GM23248 (cell line): ENCODE data around the gene PDE3B. TPM values are rescaled to one million over a fixed set of nuclear protein-coding genes. Genes with fewer than 3 reads are reported as not detected.
"Not testable (repeated sequence)": the region's sequence is repeated elsewhere in the genome, so short reads cannot be mapped to it uniquely, and the experiment has no call there.

Source experiments
- DNase-seq: peaks from one replicate; pipeline ENCODE4 v3.0.0-alpha.2; 2015
- H2AFZ ChIP-seq: fragments of 200-600 bp; sonication (generic); 2 replicates; pipeline ENCODE4 v1.6.1; 2016; ENCODE audit warnings: antibody characterized with exemption
- H3F3A ChIP-seq: fragments of 200-600 bp; sonication (generic); 2 replicates; pipeline ENCODE4 v1.6.1; 2016; ENCODE audit warnings: mild to moderate bottlenecking, antibody characterized with exemption, mixed run types; ENCODE audit not compliant: insufficient read depth
- H3K27ac ChIP-seq: fragments of 200-600 bp; sonication (generic); 2 replicates; pipeline ENCODE4 v1.5.1; 2016; ENCODE audit warnings: mild to moderate bottlenecking
- H3K27me3 ChIP-seq: fragments of 200-600 bp; sonication (generic); replicated peaks from 2 replicates; pipeline ENCODE4 v1.6.1; 2016; ENCODE audit warnings: mild to moderate bottlenecking; ENCODE audit not compliant: insufficient read depth
- H3K36me3 ChIP-seq: fragments of 200-600 bp; sonication (generic); 2 replicates; pipeline ENCODE4 v1.6.1; 2016; ENCODE audit warnings: low read depth, mild to moderate bottlenecking
- H3K4me1 ChIP-seq: fragments of 200-600 bp; sonication (generic); 2 replicates; pipeline ENCODE4 v1.6.1; 2016; ENCODE audit warnings: mild to moderate bottlenecking; ENCODE audit not compliant: insufficient read depth
- H3K4me2 ChIP-seq: fragments of 200-600 bp; sonication (generic); one replicate; pipeline ENCODE4 v1.6.1; 2016; ENCODE audit warnings: mild to moderate bottlenecking; ENCODE audit not compliant: unreplicated experiment
- H3K4me3 ChIP-seq: fragments of 200-600 bp; sonication (generic); 2 replicates; pipeline ENCODE4 v1.5.1; 2016; ENCODE audit warnings: mild to moderate bottlenecking
- H3K79me2 ChIP-seq: fragments of 200-600 bp; sonication (generic); 2 replicates; pipeline ENCODE4 v1.6.1; 2016; ENCODE audit warnings: mild to moderate bottlenecking; ENCODE audit not compliant: insufficient read depth
- H3K9ac ChIP-seq: fragments of 200-600 bp; sonication (generic); 2 replicates; pipeline ENCODE4 v1.6.1; 2016; ENCODE audit warnings: mild to moderate bottlenecking
- H3K9me2 ChIP-seq: fragments of 200-600 bp; sonication (generic); 2 replicates; pipeline ENCODE4 v1.6.1; 2016; ENCODE audit warnings: mixed run types, mild to moderate bottlenecking, moderate library complexity; ENCODE audit not compliant: insufficient read depth
- H3K9me3 ChIP-seq: fragments of 200-600 bp; sonication (generic); one replicate; pipeline ENCODE4 v1.6.1; 2017; ENCODE audit warnings: low read depth
- H4K20me1 ChIP-seq: fragments of 200-600 bp; sonication (generic); 2 replicates; pipeline ENCODE4 v1.6.0; 2016; ENCODE audit not compliant: insufficient read depth
- EZH2 ChIP-seq: fragments of 200-600 bp; sonication (generic); IDR thresholded peaks from 2 replicates; pipeline ENCODE4 v1.6.1; 2018; ENCODE audit warnings: antibody characterized with exemption, mild to moderate bottlenecking; ENCODE audit not compliant: insufficient read depth, poor library complexity, severe bottlenecking
- EZH2phosphoT487 ChIP-seq: fragments of 200-600 bp; sonication (generic); IDR thresholded peaks from 2 replicates; pipeline ENCODE4 v1.6.1; 2018; ENCODE audit warnings: antibody characterized with exemption, moderate library complexity, mild to moderate bottlenecking, low read depth; ENCODE audit not compliant: insufficient read depth
- WGBS, 2 experiments: methylation state at CpG; one replicate each; pipeline ENCODE4 v1.1.6; 2015 to 2017; ENCODE audit warnings: low lambda C conversion rate in 2 of 2, low coverage in 1 of 2; ENCODE audit errors: missing lambda C conversion rate in 2 of 2; 5-methylcytosine and 5-hydroxymethylcytosine counted together
- in situ Hi-C: fragments of 300-500 bp; cut with MboI; formaldehyde crosslinking; loops from 2 replicates; pipeline ENCODE4 v1.15.0; 2020
- polyA plus RNA-seq: library from polyadenylated mRNA; unstranded; fragments of >200 nt; fragmentation: Nextera tagmentation; extraction: Ambion mirVana; gene quantifications from 2 replicates; pipeline ENCODE4 v1.2.1, GENCODE V29; 2016
- total RNA-seq: library from RNA; depleted of rRNA; stranded (reverse); fragments of >200 nt; shearing (Covaris generic); gene quantifications from 2 replicates; pipeline ENCODE4 v1.2.3, GENCODE V29; 2014

The PDE3B gene
- total and polyA plus RNA-seq, 2 experiments from 2014 or later: not detected

DNA sequence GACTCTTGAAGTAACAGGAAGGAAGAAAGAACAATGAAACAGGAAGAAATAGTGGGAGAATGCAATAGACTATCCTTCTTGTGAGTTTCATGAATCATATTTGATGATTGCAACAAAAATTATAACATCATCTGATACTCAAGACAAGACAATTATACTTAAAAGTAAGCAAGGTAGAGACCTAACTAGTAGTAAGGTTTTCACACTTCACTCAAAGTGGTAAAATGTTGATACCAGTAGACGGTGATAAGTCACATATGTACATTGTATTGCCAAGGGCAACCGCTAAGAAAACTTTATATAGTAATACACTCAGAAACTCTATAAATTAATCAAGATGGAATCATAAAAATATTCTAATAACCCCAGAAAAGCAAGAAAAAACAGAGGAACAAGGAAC is 140.6 kb downstream of the PDE3B start:
- Histone ChIP-seq H2AFZ (no peak overlapping the region), H3F3A (no peaks in the 10 kb centered on the region), H3K27ac (no peak overlapping the region), H3K9ac (no peak overlapping the region), H3K79me2 (no peaks in the 10 kb centered on the region), H3K4me2 (no peak overlapping the region), H3K4me3 (no peak overlapping the region), H3K9me3 (no peaks in the 10 kb centered on the region), H4K20me1 (no peaks in the 10 kb centered on the region), H3K9me2 (no peaks in the 10 kb centered on the region), H3K36me3 (no peaks in the 10 kb centered on the region), H3K4me1 (no peaks in the 10 kb centered on the region), H3K27me3 (0 out of 2 replicates have a peak, but pooled peaks cover 3% of the 10 kb centered on the region)
- in situ Hi-C loops: no loop called here
- DNase-seq: no peak
- 85 to 87% methylated on average over 2 of the region's 2 CpGs for WGBS, 2 experiments
- no peak for TF ChIP-seq EZH2
- TF ChIP-seq EZH2phosphoT487: no peak

DNA sequence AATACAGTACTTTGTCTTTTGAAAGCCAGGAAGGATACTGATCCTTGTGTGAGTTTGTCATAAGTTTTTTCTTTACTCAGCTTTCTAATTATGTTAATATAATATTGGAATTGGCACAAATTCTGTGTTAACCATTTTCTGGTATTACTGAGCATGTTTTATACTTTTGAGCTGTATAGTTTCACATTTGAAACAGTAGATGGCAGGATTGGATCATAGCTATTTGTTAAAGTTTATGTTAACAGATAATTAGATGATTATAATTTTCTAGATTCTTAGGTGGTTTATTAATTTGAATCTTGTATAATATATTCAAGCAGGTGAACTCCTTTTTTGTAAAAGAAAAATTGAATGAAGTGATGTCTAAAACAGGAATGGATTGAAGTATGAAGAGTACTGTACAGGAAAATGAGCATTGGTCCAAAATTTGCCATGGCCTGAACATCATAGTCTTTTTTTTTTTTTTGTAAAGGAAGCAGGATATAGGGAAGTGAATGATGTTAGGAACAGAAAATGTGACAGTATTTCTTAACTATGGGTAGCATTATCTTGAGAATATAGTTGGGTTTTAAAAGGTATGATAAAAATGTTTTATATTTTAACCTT is 146.4 kb downstream of the PDE3B start:
- no peak for TF ChIP-seq EZH2
- no peak for TF ChIP-seq EZH2phosphoT487
- peak; percentile 40 for DNase-seq
- Histone ChIP-seq H3K27me3 (0 out of 2 replicates have a peak, but pooled peaks cover 5% of the 10 kb centered on the region), H3K9me2 (no peaks in the 10 kb centered on the region), H3F3A (no peaks in the 10 kb centered on the region), H3K9me3 (no peaks in the 10 kb centered on the region), H3K9ac (no peak overlapping the region), H4K20me1 (no peaks in the 10 kb centered on the region), H3K79me2 (no peaks in the 10 kb centered on the region), H3K36me3 (no peaks in the 10 kb centered on the region), H2AFZ (no peak overlapping the region), H3K4me1 (no peaks in the 10 kb centered on the region), H3K4me3 (no peak overlapping the region), H3K4me2 (no peak overlapping the region), H3K27ac (no peak overlapping the region)
- in situ Hi-C loops: no loop called here

DNA sequence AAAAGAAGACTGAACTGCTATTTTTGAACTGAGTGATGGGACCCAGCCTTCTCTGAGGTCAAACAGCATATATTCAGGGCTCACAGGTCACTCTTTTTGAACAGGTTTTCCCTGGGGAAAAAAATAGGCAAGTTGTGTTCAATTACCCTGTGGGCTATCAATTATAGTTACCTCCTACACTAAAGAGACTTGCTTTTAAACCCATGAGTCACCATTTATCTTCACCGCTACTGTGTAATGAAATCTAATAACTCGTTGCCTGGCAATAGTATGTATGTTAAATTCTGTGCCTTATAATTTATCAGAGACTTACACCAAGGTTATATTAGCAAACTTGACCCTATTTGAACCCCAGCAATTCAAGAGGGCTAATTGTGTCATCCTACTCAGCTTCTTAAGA is 149.9 kb downstream of the PDE3B start:
- Histone ChIP-seq H3K9me2 (no peaks in the 10 kb centered on the region), H3F3A (no peaks in the 10 kb centered on the region), H2AFZ (no peak overlapping the region), H3K27me3 (0 out of 2 replicates have a peak, but pooled peaks cover 5% of the 10 kb centered on the region), H4K20me1 (no peaks in the 10 kb centered on the region), H3K79me2 (no peaks in the 10 kb centered on the region), H3K27ac (no peak overlapping the region), H3K4me2 (no peak overlapping the region), H3K4me1 (no peaks in the 10 kb centered on the region), H3K9ac (no peak overlapping the region), H3K36me3 (no peaks in the 10 kb centered on the region), H3K9me3 (no peaks in the 10 kb centered on the region), H3K4me3 (no peak overlapping the region)
- in situ Hi-C loops: no loop called here
- WGBS, 2 experiments: 77 to 86% methylated on average over 2 of the region's 2 CpGs
- TF ChIP-seq EZH2 (no peak), EZH2phosphoT487 (no peak)
- no peak for DNase-seq

DNA sequence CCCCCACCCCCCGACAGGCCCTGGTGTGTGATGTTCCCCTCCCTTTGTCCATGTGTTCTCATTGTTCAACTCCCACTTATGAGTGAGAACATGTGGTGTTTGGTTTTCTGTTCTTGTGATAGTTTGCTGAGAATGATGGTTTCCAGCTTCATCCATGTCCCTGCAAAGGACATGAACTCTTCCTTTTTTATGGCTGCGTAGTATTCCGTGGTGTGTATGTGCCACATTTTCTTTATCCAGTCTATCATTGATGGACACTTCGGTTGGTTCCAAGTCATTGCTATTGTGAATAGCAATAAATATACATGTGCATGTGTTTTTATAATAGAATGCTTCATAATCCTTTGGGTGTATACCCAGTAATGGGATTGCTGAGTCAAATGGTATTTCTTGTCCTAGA is 152.4 kb downstream of the PDE3B start:
- H3K36me3 ChIP-seq, in situ Hi-C loops, H2AFZ ChIP-seq, H3F3A ChIP-seq, H3K27ac ChIP-seq, H3K9me2 ChIP-seq, DNase-seq, H4K20me1 ChIP-seq, H3K4me3 ChIP-seq, H3K79me2 ChIP-seq, H3K9me3 ChIP-seq, H3K4me1 ChIP-seq, H3K9ac ChIP-seq, H3K4me2 ChIP-seq, H3K27me3 ChIP-seq: not testable (repeated sequence)
- 63 to 64% methylated on average over 4 of the region's 4 CpGs for WGBS, 2 experiments

DNA sequence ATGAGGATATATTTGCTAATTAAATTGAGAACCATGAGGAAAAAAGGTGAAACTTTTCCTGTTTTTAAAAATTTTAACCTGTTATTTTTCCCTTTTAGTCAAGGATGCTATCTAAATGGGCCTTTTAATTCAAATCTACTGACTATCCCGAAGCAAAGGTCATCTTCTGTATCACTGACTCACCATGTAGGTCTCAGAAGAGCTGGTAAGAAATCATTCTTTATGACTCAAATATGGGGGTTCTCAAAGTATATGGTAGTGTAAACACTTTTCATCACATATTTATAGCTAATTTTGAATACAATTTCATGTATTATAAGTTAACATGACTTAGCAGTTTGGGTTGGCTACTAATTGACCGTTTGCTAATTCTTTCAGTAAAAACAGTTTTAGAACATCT is 160.2 kb downstream of the PDE3B start:
- Histone ChIP-seq H3K9ac (no peak overlapping the region), H3K4me3 (no peak overlapping the region), H3K9me2 (no peaks in the 10 kb centered on the region), H3K27me3 (peaks cover 4% of the 10 kb centered on the region; the same call in 1 of the 2 replicates), H2AFZ (no peak overlapping the region), H3K9me3 (no peaks in the 10 kb centered on the region), H3F3A (no peaks in the 10 kb centered on the region), H3K36me3 (no peaks in the 10 kb centered on the region), H3K4me2 (no peak overlapping the region), H4K20me1 (no peaks in the 10 kb centered on the region), H3K27ac (no peak overlapping the region), H3K4me1 (no peaks in the 10 kb centered on the region), H3K79me2 (no peaks in the 10 kb centered on the region)
- TF ChIP-seq EZH2 (no peak), EZH2phosphoT487 (no peak)
- no peak for DNase-seq
- WGBS, 2 experiments: 55 to 61% methylated on average over 2 of the region's 2 CpGs
- in situ Hi-C loops: no loop called here
